ENCODE data around the gene NDRG3.

The NDRG3 gene

GRCh38 chr20:36745927-36746659 is at the start of gene NDRG3:
Gene NDRG3 (minus strand): TSS chr20:36746090. CDS start chr20:36721735, 24,355 bp downstream.
- DNase-seq: peak; percentile 97

- no peak for DNase-seq
Observed at GRCh38 chr20:36794116-36794474, 48.2 kb upstream of the NDRG3 start.

DNA sequence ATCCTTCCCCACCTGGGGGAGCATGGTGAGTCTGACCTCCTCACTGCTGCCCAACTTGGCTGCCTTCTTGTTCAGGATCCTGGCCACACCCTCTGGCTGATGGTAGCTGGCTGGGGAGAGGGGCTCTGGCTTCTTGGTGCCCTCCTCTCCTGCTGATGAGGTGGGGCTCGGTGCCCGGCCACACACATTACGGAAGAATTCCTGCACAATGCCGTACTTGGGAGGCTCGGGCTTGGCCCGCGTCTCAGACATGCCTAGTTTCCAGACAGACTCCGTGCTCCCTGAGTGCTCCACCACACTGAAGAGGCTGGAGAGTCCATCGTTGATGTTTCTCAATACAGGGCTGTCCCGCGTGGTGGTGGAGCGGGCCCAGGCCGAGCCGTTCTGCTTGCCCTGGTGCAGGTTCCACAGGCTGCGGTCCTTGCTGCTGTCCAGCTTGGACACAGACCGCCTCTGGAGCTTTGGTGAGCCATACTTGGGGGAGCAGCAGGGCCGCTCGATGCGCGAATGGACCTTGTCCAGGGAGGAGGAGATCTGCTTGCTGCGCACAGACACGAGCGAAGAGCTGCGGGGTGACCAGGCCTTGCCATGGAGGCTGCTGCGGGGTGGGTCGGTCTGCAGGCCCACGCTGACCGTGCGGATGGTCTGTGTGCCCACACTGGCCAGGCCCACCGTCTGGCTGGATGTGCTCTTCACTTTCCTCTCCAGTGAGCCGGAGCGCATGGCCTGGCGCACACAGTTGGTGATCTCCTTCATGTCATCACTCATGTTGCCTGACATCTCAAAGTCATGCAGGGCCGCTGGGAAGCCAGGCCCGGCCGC is 47.6 kb upstream of the NDRG3 start:
- no peak for DNase-seq

GRCh38 chr20:36792422-36792821 is 46.5 kb upstream of the NDRG3 start:
- DNase-seq: no peak

GRCh38 chr20:36791862-36792261 is 46.0 kb upstream of the NDRG3 start:
- no peak for DNase-seq

DNA sequence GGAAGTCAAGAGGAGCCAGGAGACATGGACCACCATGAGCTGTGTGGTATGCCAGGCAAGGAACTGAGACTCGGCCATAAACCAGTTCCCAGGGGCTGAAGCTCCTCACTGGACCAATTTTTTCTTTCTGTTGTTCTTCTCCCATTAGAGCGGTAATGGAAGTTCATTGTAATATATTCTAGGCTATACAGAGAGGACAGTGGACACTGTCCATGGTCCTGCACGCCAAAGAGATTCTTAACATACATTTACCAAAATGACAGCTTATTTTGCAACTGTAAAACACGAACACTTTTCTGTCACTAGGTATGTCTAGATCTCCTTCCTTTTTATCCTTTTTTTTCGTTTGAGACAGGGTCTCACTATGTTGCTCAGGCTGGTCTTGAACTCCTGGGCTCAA is 40.8 kb upstream of the NDRG3 start:
- DNase-seq: no peak

GRCh38 chr20:36786246-36786645 is 40.4 kb upstream of the NDRG3 start:
- DNase-seq: no peak

DNA sequence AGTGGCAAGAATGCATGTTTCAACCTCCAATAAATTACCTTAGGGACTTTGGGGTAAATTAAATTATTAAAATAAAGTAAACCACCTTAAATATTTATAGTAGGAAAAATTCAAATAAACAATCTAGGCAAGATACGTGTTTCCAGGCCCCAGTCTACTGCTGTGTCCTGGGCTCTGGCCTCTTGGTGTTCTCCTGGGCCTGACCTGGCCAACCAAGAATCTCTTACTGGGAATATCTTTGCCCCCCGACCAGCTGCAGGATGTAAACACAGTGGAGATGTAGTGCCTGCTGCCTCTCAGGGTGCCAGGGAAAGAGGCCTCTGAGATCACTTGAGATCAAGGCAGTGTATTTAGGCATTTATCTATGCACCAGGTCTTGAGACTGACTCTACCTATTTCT is 39.4 kb upstream of the NDRG3 start:
- DNase-seq: no peak

DNA sequence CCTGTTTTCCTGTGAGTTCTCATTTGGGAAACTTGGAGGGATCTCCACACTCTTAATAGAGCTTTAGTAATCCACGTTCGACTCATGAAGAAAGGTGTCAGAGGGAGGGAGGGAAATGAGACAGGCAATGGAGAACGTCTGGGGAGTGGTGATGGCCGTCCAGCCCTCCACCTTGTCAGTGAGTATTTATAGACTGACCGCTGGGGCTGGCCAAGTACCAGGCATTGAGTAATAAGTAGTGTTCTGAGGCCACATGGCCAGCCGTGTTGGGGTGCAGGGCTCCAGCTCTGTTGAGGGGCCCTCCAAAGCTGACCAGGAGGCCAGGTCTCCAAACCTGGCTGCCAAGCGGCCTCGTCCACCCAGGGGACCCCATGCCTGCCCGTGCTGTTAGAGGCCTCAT is 39.0 kb upstream of the NDRG3 start:
- DNase-seq: no peak

- DNase-seq: no peak
Observed at GRCh38 chr20:36784116-36784515, 38.2 kb upstream of the NDRG3 start.

- DNase-seq: peak; percentile 21
Observed at GRCh38 chr20:36779656-36780025, 33.8 kb upstream of the NDRG3 start.

- peak; percentile 34 for DNase-seq
Observed at GRCh38 chr20:36778831-36779655, 33.2 kb upstream of the NDRG3 start.

- no peak for DNase-seq
Observed at GRCh38 chr20:36777576-36777975, 31.7 kb upstream of the NDRG3 start.

DNA sequence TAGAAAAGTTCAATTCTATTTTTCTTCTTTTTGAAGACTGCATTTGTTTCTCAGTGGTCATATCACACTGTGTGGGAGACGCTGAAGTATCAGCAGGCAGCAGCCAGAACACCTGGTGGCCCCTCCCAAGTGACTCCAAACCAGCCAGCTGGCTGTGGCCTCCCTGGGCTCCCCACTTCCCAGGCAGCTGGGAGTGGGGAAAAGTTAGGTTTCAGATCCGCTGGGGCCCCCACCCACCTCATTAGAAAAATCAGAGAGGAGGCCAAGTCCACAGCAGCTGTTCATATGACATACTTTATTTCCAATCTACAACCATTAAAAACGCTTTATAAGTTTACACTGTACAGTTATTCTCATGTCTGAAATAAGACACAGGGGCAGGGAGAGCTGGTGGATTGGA is 31.3 kb upstream of the NDRG3 start:
- peak; percentile 8 for DNase-seq

DNA sequence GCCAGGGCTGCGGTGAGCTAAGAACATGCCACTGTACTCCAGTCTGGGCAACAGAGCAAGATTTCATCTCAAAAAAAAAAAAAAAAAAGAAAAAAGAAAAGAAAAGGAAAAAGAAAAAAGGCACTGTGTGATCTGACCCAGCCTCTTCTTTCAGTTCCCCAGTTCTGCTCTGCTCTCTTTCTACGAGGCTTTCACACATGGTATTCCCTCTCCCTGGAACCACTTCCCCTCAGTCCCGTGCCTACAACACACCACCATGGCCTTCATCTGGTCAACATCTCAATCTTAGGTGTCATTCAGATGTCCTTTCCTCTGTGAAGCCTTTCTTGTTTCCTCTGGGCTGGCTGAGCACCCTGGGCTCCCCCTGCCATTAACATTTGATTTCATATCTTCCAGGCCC is 29.9 kb upstream of the NDRG3 start:
- peak; percentile 22 for DNase-seq

GRCh38 chr20:36775196-36775595 is 29.3 kb upstream of the NDRG3 start:
- DNase-seq: peak; percentile 17

DNA sequence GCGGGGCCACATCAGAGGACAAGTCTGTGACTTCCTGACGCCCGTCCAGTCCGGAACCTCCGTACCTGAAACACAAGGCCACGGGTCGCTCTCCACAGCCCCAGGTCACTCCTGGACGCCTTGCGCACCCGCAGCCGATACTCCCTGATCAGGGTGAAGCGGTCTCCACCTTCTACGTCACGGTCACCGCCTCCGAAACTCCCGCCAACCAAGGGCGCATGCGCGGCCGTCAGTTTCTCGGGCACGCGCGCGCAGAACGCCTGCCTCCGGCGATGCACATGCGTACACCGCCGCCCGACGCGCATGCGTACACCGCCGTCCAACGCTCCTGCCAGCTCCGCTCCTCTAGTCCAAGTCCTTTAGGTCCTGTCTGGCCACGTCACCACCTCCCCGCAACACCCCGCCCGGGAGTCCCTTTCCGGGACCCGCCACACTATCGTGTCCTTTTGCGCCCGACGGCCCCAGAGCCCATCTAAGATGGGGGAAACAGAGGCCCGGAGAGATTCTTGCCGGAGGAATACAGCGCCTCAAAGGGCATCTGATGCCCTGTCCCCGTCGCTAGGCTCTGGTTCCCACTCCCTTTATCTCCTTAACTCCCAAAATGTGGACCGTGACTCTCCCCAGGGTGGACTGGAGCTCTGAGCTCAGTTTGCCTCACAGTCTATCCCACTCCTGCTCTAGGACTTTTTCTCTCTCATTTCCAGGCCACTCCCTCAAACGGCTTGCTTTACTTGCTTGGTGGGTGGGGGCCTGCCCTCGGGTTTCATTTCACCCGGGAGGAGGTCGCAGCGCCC is 27.9 kb upstream of the NDRG3 start, which contains the start of gene DSN1:
DSN1 (minus strand) TSS at position 167 of the 794 bp plus-strand sequence. CDS start 2,305 bp downstream, outside the sequence.
- DNase-seq: peak; percentile 99

DNA sequence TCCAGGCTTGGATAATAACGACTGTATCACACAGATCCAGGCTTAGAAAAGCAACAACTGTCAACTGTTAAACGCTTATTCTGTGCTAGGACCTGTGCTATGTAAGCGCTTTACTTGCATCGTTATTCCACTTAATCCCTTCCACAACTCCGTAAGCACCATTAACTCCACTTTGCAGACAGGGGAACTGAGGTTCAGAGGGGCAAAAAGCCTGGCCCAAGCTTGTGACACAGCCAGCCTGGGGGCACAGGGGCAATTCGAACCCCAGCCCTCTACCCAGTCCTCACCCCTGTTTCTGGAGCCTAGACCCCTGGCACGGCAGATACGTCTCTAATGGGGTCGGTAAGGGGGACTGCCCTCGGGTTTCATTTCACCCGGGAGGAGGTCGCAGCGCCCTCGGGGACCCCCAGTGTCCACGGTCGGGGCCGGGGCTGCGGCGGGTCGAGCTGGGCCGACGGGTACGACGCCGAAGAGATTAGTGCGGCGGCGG is 27.3 kb upstream of the NDRG3 start:
- DNase-seq: peak; percentile 60

GRCh38 chr20:36770680-36771079 is 24.8 kb upstream of the NDRG3 start:
- DNase-seq: no peak

GRCh38 chr20:36768768-36769430 is 23.0 kb upstream of the NDRG3 start:
- no peak for DNase-seq

DNA sequence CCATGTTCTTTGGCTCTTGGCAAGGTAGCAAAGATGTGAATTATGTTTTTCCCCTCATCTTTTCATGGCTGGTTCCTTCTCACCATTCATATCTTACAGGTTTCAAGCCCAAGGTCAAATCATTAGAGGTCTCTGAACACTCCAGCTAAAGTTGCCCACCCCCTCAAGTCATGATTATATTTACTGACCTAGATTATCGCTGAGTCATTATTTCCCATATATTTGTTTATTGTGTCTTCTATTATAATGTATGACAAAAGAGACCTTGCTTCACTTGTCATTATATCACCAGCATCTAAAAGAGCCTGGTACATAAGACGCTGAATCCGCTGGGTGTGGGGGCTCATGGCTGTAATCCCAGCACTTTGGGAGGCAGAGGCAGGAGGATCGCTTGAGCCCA is 15.2 kb upstream of the NDRG3 start:
- no peak for DNase-seq

DNA sequence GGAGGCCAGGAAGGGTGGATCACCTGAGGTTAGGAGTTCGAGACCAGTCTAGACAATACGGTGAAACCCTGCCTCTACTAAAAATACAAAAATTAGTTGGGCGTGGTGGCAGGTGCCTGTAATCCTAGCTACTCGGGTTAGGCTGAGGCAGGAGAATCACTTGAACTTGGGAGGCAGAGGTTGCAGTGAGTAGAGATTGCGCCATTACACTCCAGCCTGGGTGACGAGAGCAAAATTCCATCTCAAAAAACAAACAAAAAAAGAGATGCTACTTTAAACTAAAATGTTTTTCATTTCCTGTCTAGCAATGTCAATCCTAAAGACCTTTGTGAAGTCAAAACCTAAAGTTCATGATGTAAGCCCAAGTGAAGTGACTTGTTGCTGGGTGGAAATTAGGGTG is 14.8 kb upstream of the NDRG3 start:
- DNase-seq: no peak
